NK-92 (cell line): ENCODE measurements around the gene L2HGDH.

Experiments
- DNase-seq: peaks from one replicate; lab custom pipeline; 2025; ENCODE audit not compliant: unreplicated experiment; lab: John Stamatoyannopoulos, UW

The L2HGDH gene

DNA sequence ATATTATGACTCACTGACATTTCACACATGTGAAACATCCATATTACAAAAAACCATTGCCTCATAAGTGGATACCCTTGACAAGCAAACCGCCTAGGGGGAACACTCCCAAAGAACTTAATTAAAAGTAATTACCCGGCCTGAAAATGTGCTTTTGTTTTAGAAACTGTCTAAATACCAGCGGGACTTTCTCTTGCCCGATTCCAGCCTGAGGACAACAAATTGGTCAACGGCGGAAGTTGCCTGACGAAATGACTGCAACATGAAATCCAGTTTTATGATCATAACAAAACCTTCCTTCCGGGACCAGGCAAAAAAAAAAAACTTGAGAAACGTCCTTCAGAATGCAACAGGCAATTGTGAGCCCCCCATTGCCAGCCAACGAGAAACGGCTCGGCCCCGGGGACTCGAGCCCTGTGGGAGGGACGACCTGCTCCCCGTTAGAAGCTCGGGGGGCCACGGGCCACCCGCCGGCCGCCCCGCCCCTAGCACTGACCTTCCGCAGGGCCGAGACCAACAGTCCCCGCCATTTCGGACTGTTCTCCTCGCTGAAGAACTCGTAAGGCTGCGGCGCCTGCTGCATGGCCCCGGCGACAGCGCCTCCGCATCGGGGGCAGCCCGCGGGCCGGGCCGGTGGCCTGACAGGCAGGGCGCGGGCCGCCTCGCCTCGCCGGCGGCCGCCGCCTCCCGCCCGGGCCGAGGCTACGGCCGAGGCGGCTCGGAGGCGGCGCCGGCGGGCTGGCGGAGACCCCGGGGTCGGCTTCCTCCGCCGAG, 81.1 kb downstream of the L2HGDH start:
- no peak for DNase-seq

GRCh38 chr14:50230401-50230700, 81.7 kb downstream of the L2HGDH start:
- no peak for DNase-seq

GRCh38 chr14:50229681-50230080, 82.3 kb downstream of the L2HGDH start:
- no peak for DNase-seq

GRCh38 chr14:50228313-50228712, 83.7 kb downstream of the L2HGDH start:
- DNase-seq: no peak

DNA sequence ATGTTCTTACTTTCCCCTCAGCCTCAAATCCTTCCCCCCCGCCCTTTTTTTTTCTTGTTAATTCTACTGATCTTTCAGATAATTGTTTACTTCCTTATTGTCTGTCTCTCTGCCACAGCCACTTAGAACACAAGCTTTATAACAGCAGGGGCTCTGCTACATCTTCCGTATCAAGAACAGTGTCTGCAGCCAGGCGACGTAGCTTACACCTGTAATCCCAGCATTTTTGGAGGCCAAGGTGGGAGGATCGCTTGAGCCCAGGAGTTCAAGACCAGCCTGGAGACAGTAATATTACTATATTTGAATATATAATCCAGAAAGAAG, 86.1 kb downstream of the L2HGDH start:
- DNase-seq: no peak

- no peak for DNase-seq
These were observed 86.7 kb downstream of the L2HGDH start for GRCh38 chr14:50225067-50225973.

- DNase-seq: no peak
These were observed 89.9 kb downstream of the L2HGDH start for GRCh38 chr14:50222055-50222613.

GRCh38 chr14:50218501-50218900, 93.5 kb downstream of the L2HGDH start:
- DNase-seq: no peak

DNA sequence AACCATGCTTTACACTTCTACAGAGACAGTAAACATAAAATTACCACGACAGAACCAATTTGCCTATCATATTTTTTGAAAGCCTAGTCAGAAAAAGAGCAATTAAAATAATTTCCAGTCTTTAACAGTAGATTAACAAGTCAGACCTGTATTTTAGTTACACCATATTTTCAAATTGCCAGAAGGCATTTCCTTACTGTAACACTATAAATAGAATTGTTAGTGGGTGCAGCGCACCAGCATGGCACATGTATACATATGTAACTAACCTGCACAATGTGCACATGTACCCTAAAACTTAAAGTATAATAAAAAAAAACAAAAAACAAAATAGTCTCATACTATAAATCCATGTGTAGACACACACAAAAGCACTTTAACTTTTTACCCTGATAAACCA, 96.6 kb downstream of the L2HGDH start:
- no peak for DNase-seq

- DNase-seq: no peak
These were observed 98.2 kb downstream of the L2HGDH start for GRCh38 chr14:50213795-50214194.

DNA sequence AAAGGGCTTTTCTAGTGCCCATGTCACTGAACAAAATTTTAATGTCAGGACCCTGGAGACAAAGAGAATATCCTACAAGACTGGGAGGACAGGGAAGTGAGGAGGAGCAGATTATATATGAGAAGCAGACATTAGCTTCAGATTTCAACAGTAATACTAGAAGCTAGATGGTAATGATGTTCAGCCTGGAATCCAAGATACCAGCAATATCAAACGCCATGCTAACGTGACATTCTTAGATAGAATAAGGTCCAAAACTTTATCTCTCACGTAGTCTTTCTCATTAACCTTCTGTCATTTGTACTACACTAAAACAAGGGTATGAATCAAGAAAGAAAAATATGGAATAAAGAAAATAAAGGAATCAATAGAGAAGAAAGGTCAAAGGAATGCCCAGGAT, 99.3 kb downstream of the L2HGDH start:
- DNase-seq: no peak

GRCh38 chr14:50210074-50210473, 102.0 kb downstream of the L2HGDH start:
- no peak for DNase-seq

DNA sequence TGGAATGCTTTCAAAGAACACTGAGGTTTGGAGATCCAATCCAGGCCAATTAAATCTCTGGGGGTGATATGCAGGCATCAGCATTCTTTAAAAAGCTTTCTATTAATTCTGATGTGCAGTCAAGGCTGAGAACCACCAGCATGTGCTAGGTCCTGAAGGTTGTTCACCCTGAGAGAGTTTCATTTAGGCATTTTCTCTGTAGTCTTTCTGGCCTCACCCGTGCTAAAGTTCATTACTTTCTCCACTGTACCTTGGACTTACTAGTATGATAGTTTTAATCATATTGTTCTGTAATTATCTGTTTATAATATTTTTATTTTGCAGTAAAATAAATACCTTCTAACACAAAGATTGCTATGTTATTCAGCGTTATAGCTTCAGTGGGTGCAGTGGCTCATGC, 113.5 kb downstream of the L2HGDH start:
- DNase-seq: no peak

- no peak for DNase-seq
These were observed 120.5 kb downstream of the L2HGDH start for GRCh38 chr14:50191499-50191898.
